ENCODE measurements around the gene EEF1E1. TPM values are rescaled to one million over a fixed set of nuclear protein-coding genes. Genes with fewer than 3 reads are reported as not detected.

EEF1E1 gene
- 24.9 and 35.1 TPM in 2 replicates for total RNA-seq

DNA sequence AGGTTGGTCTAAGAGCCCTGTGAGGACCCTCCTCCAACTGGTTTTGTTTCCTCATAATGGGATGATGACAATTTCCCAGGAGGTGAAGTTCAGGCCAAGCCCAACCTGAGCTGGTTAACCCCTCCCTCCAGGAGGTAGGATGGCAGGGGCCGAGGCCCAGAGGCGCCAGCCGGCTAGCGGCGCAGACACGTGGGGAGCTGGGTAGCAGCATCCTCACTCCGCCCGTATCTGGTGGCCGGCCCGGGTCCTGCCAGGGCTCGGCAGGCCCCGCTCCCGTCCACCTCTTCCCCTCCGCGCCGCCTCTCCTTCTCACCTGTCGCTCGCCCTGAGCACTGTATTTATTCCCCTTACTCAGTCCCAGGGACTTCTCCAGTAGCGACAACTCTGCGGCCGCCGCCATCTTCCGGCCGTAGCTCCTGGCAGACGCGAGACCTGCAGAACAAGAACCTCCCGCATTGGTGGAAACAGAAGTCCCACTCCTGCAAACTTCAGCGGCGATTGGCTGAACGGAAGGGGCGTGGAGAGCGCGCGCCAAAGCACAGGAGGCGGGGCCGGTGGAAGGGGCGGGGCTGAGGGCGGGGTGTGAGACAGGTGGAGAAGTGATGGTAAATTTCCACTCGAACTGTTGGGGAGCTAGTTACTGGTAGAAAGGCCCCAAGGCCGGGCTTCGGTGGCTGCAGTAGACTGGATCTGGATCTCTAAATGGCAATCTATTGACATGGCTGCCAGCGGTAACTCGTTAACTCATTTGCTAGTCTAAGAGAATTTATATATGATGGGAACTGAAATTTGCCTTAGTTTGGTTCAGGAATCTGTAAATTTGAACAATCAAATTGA is at the start of gene EEF1E1:
TSS of gene EEF1E1 (minus strand) at position 427 of the 837 bp plus-strand sequence. CDS start at position 400, 27 bp downstream.

DNA sequence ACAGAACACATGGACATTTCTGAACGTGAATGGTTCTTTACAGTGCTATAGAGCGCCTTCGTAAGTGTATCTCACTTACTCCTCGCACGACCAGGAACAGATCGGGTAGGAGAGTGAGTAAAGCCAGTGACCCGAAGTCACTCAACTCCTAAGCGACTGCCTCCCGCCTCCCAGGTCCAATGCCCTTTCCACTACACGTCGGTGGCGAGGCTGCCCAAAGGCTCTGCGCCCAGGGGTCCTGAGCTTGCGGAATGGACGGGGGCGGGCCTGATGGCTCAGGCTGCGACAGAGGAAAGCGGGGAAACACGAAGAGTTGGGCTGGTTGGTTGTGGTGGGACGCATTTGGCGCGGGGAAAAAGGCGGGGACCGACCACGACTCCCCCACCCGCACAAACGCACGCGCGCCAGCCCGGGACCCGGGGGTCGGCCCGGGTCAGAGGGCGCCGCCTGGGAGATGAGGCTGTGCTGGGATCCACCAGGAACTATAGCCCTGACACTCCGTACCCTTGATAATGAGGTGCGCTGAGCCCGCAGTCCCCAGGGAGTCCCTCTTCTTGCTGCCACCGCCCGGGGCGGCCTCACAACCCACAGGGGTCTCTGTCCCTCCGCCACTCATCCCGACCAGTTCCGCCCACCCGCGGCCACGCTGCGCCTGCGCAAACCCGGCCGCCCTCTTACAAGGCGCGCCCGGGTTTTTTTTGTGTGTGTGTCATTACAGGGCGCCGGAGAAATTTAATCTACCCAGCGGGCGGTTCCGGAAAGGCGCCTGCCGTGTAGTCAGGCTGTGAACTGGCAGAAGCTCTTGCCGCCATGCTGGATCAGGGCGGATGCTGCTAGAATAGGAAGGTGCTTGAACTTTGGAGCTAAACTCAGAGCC is 38.3 kb downstream of the EEF1E1 start, which contains the start of gene BLOC1S5:
TSS of gene BLOC1S5 (minus strand) at position 629 of the 877 bp plus-strand sequence. CDS start at position 616, 13 bp downstream.

Other genes with a start within 250 kb of the EEF1E1 start
- 408 and 700 TPM in 2 replicates for gene TXNDC5, start 191.8 kb downstream of the EEF1E1 start, total RNA-seq
- 9.0 and 9.2 TPM in 2 replicates for gene BLOC1S5, start 38.2 kb downstream of the EEF1E1 start, total RNA-seq